ENCODE results near the gene TP73.

DNA sequence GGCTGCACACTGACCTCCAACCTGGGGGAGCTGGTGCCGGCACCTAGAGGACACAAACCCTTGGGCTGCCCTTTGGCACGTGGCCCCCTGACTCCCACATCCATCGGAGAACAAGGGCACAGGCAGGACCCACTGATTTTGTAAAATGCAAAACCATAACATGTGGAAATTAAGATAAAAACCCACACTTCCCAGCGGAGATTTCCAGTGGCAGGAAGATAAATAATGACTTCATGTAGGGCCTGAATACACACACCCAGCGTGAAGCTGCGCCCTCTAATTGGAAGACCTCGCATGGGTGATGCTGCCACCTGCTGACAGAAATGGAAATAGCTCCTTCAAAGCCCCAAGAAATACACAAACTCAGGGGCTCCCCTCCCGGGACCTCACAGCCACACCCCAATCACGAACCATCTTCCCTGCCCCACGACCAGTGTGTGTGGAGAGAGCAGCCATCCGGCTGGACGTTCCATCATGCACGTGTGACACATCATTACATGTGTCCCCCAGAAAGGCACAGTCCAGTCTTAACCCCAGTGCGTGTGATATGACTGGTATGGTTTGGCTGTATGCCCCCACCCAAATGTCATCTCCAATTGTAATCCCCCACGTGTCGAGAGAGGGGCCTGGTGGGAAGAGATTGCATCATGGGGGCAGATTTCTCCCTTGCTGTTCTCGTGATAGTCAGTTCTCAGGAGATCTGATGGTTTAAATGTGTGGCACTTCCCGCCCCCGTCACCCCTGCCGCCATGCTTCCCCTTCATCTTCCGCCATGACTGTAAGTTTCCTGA lies 33.2 kb upstream of the TP73 start:
- TF ChIP-seq CSDC2 (CRISPR knock-in tag; IDR thresholded peaks at IDR 0.05) (no peak), ZNF565 (CRISPR knock-in tag; conservative IDR thresholded peaks at IDR 0.05; ENCODE audit: low read depth) (no peak), BACH2 (CRISPR knock-in tag; IDR thresholded peaks at IDR 0.05; ENCODE audit: borderline replicate concordance) (no peak), ESRRG (CRISPR knock-in tag; IDR thresholded peaks at IDR 0.05) (no peak), ZFP3 (CRISPR knock-in tag; IDR thresholded peaks at IDR 0.05) (no peak), ZNF70 (CRISPR knock-in tag; IDR thresholded peaks at IDR 0.05) (no peak), GLIS3 (CRISPR knock-in tag; IDR thresholded peaks at IDR 0.05) (no peak), RARB (CRISPR knock-in tag; IDR thresholded peaks at IDR 0.05) (no peak), ISL1 (CRISPR knock-in tag; IDR thresholded peaks at IDR 0.05) (no peak)
- TF ChIP-seq, protein P1, sequence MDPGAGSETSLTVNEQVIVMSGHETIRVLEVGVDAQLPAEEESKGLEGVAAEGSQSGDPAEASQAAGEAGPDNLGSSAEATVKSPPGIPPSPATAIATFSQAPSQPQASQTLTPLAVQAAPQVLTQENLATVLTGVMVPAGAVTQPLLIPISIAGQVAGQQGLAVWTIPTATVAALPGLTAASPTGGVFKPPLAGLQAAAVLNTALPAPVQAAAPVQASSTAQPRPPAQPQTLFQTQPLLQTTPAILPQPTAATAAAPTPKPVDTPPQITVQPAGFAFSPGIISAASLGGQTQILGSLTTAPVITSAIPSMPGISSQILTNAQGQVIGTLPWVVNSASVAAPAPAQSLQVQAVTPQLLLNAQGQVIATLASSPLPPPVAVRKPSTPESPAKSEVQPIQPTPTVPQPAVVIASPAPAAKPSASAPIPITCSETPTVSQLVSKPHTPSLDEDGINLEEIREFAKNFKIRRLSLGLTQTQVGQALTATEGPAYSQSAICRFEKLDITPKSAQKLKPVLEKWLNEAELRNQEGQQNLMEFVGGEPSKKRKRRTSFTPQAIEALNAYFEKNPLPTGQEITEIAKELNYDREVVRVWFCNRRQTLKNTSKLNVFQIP (CRISPR knock-in tag; IDR thresholded peaks at IDR 0.05; ENCODE audit: borderline replicate concordance, low read depth): no peak
- TF ChIP-seq, protein P2, sequence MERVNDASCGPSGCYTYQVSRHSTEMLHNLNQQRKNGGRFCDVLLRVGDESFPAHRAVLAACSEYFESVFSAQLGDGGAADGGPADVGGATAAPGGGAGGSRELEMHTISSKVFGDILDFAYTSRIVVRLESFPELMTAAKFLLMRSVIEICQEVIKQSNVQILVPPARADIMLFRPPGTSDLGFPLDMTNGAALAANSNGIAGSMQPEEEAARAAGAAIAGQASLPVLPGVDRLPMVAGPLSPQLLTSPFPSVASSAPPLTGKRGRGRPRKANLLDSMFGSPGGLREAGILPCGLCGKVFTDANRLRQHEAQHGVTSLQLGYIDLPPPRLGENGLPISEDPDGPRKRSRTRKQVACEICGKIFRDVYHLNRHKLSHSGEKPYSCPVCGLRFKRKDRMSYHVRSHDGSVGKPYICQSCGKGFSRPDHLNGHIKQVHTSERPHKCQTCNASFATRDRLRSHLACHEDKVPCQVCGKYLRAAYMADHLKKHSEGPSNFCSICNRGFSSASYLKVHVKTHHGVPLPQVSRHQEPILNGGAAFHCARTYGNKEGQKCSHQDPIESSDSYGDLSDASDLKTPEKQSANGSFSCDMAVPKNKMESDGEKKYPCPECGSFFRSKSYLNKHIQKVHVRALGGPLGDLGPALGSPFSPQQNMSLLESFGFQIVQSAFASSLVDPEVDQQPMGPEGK (CRISPR knock-in tag; IDR thresholded peaks at IDR 0.05; ENCODE audit: borderline replicate concordance): no peak
- TF ChIP-seq, protein P3, sequence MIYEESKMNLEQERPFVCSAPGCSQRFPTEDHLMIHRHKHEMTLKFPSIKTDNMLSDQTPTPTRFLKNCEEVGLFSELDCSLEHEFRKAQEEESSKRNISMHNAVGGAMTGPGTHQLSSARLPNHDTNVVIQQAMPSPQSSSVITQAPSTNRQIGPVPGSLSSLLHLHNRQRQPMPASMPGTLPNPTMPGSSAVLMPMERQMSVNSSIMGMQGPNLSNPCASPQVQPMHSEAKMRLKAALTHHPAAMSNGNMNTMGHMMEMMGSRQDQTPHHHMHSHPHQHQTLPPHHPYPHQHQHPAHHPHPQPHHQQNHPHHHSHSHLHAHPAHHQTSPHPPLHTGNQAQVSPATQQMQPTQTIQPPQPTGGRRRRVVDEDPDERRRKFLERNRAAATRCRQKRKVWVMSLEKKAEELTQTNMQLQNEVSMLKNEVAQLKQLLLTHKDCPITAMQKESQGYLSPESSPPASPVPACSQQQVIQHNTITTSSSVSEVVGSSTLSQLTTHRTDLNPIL (CRISPR knock-in tag; IDR thresholded peaks at IDR 0.05; ENCODE audit: low read depth): no peak

Data from SK-N-SH treated with all-trans-retinoic acid at 6 μM for 48 hours (cell line).